ENCODE measurements around the gene GPR22.

GPR22 gene

GRCh38 chr7:107469929-107470328 is at the start of gene GPR22:
GPR22 (plus strand) TSS chr7:107470057; CDS start chr7:107474061, 4,004 bp downstream.
- DNase-seq (ENCODE audit: low read depth in 2 of 2), result no peak

- DNase-seq (ENCODE audit: low read depth in 2 of 2), result no peak
Measured at GRCh38 chr7:107427462-107427861, 42.4 kb upstream of the GPR22 start.

GRCh38 chr7:107428642-107429041 is 41.2 kb upstream of the GPR22 start:
- DNase-seq (ENCODE audit: low read depth in 2 of 2), result no peak

GRCh38 chr7:107430057-107430456 is 39.8 kb upstream of the GPR22 start:
- no peak for DNase-seq (ENCODE audit: low read depth in 2 of 2)

GRCh38 chr7:107432261-107432660 is 37.6 kb upstream of the GPR22 start:
- DNase-seq (ENCODE audit: low read depth in 2 of 2), result no peak

- DNase-seq (ENCODE audit: low read depth in 2 of 2), result no peak
Measured at GRCh38 chr7:107435749-107436148, 34.1 kb upstream of the GPR22 start.

GRCh38 chr7:107439025-107439424 is 30.8 kb upstream of the GPR22 start:
- DNase-seq (ENCODE audit: low read depth in 2 of 2), result no peak

GRCh38 chr7:107441581-107442422 is 28.1 kb upstream of the GPR22 start:
- no peak for DNase-seq (ENCODE audit: low read depth in 2 of 2)

GRCh38 chr7:107442678-107443077 is 27.2 kb upstream of the GPR22 start:
- no peak for DNase-seq (ENCODE audit: low read depth in 2 of 2)

GRCh38 chr7:107446531-107446930 is 23.3 kb upstream of the GPR22 start:
- no peak for DNase-seq (ENCODE audit: low read depth in 2 of 2)

GRCh38 chr7:107446988-107447387 is 22.9 kb upstream of the GPR22 start:
- DNase-seq (ENCODE audit: low read depth in 2 of 2), result no peak

- DNase-seq (ENCODE audit: low read depth in 2 of 2), result no peak
Measured at GRCh38 chr7:107450970-107451369, 18.9 kb upstream of the GPR22 start.

GRCh38 chr7:107453388-107453787 is 16.5 kb upstream of the GPR22 start:
- DNase-seq (ENCODE audit: low read depth in 2 of 2), result no peak

- no peak for DNase-seq (ENCODE audit: low read depth in 2 of 2)
Measured at GRCh38 chr7:107461938-107462533, 7.8 kb upstream of the GPR22 start.

GRCh38 chr7:107463139-107464078 is 6.4 kb upstream of the GPR22 start:
- no peak for DNase-seq (ENCODE audit: low read depth in 2 of 2)

- no peak for DNase-seq (ENCODE audit: low read depth in 2 of 2)
Measured at GRCh38 chr7:107464666-107465226, 5.1 kb upstream of the GPR22 start.

GRCh38 chr7:107467972-107468371 is 1.9 kb upstream of the GPR22 start:
- DNase-seq (ENCODE audit: low read depth in 2 of 2), result no peak

- no peak for DNase-seq (ENCODE audit: low read depth in 2 of 2)
Measured at GRCh38 chr7:107468824-107469223, 1.0 kb upstream of the GPR22 start.

- DNase-seq (ENCODE audit: low read depth in 2 of 2), result no peak
Measured at GRCh38 chr7:107471292-107472070, 1.6 kb downstream of the GPR22 start.

- no peak for DNase-seq (ENCODE audit: low read depth in 2 of 2)
Measured at GRCh38 chr7:107472116-107472515, 2.3 kb downstream of the GPR22 start.

- DNase-seq (ENCODE audit: low read depth in 2 of 2), result no peak
Measured at GRCh38 chr7:107474104-107474521, 4.3 kb downstream of the GPR22 start.

Measured in stimulated activated CD8-positive, alpha-beta memory T cell treated with anti-CD3 and anti-CD28 coated beads, Interleukin-15, amount 100 ng/mL, for 4 hours (primary cell).